ENCODE results near the gene CDC42BPG. TPM values are rescaled to one million over a fixed set of nuclear protein-coding genes. Genes with fewer than 3 reads are reported as not detected.

CDC42BPG gene
- total RNA-seq, 1 experiment from 2014 or later, result 30.1 TPM

DNA sequence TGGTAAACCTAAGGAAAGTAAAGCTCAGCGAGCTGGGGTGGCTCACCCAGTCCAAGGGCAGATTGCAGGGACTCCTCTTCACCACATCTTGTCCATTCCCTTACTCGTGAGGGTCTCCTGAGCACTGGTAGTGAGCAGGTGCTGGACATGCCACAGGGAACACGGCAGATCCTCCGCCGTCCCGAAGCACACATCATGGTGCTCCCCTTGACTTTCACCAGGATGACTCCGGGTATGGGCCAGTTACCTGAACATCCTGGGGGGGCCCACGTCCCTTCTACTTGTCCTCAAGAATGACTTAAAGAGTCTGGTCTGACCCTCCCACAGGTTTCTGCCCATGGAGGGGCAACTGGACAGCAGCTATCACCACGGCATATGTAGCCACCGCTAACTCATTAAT, 58.1 kb downstream of the CDC42BPG start:
- H3K36me3 ChIP-seq (ENCODE audit: control insufficient read depth in 1 of 2, insufficient read depth in 2 of 2, low read length in 2 of 2), result no peaks in the 10 kb centered on the region
- no peaks in the 10 kb centered on the region for H4K20me1 ChIP-seq (ENCODE audit: insufficient read depth)
- H3K4me2 ChIP-seq (ENCODE audit: low read length), result no peak overlapping the region
- BruUV-seq (replicated peaks), result no TSS peak
- no peaks in the 10 kb centered on the region for H3K9me3 ChIP-seq (ENCODE audit: control insufficient read depth in 1 of 2, insufficient read depth in 1 of 2, low read depth in 1 of 2, low read length in 2 of 2)
- H3K9me2 ChIP-seq (ENCODE audit: insufficient read depth), result no peaks in the 10 kb centered on the region
- DNase-seq (ENCODE audit: low read depth, low spot score) (no peak), ATAC-seq (no peak)
- peaks cover 2 to 14% of the 10 kb centered on the region in 2 experiments; a peak in 3 of 4 replicates for H3K4me1 ChIP-seq (ENCODE audit: control insufficient read depth in 1 of 2, insufficient read depth in 2 of 2, low read length in 2 of 2)
- H3K9ac ChIP-seq (ENCODE audit: low read length), result no peak overlapping the region
- no peak overlapping the region for H3K4me3 ChIP-seq (replicated peaks in 1 of 2; ENCODE audit: low read depth in 1 of 2, low read length in 2 of 2)
- CTCF ChIA-PET, result interaction anchor here (1.7 kb wide), 1 partner anchor 61 kb away, joined by 3 read pairs; no protein-coding TSS in a partner anchor
- POLR2A ChIA-PET, result interaction anchor here (1.3 kb wide), 1 partner anchor 50 kb away, joined by 3 read pairs; no protein-coding TSS in a partner anchor
- H3K27ac ChIP-seq (ENCODE audit: low read depth, low read length), result no peak overlapping the region
- TF ChIP-seq, protein P1, sequence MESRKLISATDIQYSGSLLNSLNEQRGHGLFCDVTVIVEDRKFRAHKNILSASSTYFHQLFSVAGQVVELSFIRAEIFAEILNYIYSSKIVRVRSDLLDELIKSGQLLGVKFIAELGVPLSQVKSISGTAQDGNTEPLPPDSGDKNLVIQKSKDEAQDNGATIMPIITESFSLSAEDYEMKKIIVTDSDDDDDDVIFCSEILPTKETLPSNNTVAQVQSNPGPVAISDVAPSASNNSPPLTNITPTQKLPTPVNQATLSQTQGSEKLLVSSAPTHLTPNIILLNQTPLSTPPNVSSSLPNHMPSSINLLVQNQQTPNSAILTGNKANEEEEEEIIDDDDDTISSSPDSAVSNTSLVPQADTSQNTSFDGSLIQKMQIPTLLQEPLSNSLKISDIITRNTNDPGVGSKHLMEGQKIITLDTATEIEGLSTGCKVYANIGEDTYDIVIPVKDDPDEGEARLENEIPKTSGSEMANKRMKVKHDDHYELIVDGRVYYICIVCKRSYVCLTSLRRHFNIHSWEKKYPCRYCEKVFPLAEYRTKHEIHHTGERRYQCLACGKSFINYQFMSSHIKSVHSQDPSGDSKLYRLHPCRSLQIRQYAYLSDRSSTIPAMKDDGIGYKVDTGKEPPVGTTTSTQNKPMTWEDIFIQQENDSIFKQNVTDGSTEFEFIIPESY (IDR thresholded peaks at IDR 0.05; ENCODE audit: extremely low read depth, insufficient replicate concordance, low read length), result no peak
- no peak for TF ChIP-seq ZFX (IDR thresholded peaks at IDR 0.05)
- TF ChIP-seq EGR1 (IDR thresholded peaks at IDR 0.05; ENCODE audit: low read depth), result no peak
- TF ChIP-seq, protein P2, sequence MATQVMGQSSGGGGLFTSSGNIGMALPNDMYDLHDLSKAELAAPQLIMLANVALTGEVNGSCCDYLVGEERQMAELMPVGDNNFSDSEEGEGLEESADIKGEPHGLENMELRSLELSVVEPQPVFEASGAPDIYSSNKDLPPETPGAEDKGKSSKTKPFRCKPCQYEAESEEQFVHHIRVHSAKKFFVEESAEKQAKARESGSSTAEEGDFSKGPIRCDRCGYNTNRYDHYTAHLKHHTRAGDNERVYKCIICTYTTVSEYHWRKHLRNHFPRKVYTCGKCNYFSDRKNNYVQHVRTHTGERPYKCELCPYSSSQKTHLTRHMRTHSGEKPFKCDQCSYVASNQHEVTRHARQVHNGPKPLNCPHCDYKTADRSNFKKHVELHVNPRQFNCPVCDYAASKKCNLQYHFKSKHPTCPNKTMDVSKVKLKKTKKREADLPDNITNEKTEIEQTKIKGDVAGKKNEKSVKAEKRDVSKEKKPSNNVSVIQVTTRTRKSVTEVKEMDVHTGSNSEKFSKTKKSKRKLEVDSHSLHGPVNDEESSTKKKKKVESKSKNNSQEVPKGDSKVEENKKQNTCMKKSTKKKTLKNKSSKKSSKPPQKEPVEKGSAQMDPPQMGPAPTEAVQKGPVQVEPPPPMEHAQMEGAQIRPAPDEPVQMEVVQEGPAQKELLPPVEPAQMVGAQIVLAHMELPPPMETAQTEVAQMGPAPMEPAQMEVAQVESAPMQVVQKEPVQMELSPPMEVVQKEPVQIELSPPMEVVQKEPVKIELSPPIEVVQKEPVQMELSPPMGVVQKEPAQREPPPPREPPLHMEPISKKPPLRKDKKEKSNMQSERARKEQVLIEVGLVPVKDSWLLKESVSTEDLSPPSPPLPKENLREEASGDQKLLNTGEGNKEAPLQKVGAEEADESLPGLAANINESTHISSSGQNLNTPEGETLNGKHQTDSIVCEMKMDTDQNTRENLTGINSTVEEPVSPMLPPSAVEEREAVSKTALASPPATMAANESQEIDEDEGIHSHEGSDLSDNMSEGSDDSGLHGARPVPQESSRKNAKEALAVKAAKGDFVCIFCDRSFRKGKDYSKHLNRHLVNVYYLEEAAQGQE (IDR thresholded peaks at IDR 0.05; ENCODE audit: low read depth), result no peak
- no peak for TF ChIP-seq ELF1 (IDR thresholded peaks at IDR 0.05; ENCODE audit: borderline replicate concordance, low read depth)
- no peak for TF ChIP-seq FOSL1 (IDR thresholded peaks at IDR 0.05; ENCODE audit: low read depth)
- no peak for TF ChIP-seq CBX3 (IDR thresholded peaks at IDR 0.05; ENCODE audit: low read depth)
- no peak for TF ChIP-seq TCF7L2 (IDR thresholded peaks at IDR 0.05; ENCODE audit: borderline replicate concordance, extremely low read depth, insufficient read depth, insufficient read length)
- H2AFZ ChIP-seq (ENCODE audit: low read depth, low read length, poor library complexity, severe bottlenecking), result no peak overlapping the region
- no peaks in the 10 kb centered on the region for H3K79me2 ChIP-seq (ENCODE audit: insufficient read depth, low read length)
- no peaks in the 10 kb centered on the region for H3K27me3 ChIP-seq (ENCODE audit: insufficient read depth, low read length)
- intact Hi-C loops (cut with micrococcal nuclease), result loop anchor here (2.0 to 5.0 kb wide), 4 partner anchors 56 to 331 kb away; partner anchors contain the start of genes ARL2, CDC42BPG and ZNHIT2
- RAD21 ChIA-PET (ENCODE audit: low non-redundant PET in 1 of 2, low total read pairs in 2 of 2, uncharacterized antibody in 2 of 2, unreplicated experiment in 2 of 2), result no interaction called here
